Activated T-cell treated with anti-CD3 and anti-CD28 coated beads, Interleukin-2, amount 50 U/mL, for 48 hours (primary cell): Measurements from ENCODE around the gene CBX5.
"Not testable (repeated sequence)": the region's sequence is repeated elsewhere in the genome, so short reads cannot be mapped to it uniquely, and the experiment has no call there.

ENCODE experiments used
- DNase-seq, 2 experiments: peaks; one replicate each; pipeline ENCODE4 v3.0.0-alpha.2; 2020

Gene CBX5

GRCh38 chr12:54294152-54294952 is 14.4 kb upstream of the CBX5 start:
- DNase-seq: peak; percentile 81 to 84

GRCh38 chr12:54292931-54293241 is 13.0 kb upstream of the CBX5 start:
- no peak for DNase-seq

- no peak for DNase-seq
Measured at GRCh38 chr12:54292083-54292930, 12.4 kb upstream of the CBX5 start.

GRCh38 chr12:54287261-54288157 is 7.6 kb upstream of the CBX5 start:
- peak; percentile 63 to 65 for DNase-seq

GRCh38 chr12:54286042-54287030 is 6.4 kb upstream of the CBX5 start:
- peak in 1 of 2 experiments; percentile 59 for DNase-seq

- DNase-seq: peak in 1 of 2 experiments; percentile 59
Measured at GRCh38 chr12:54285150-54286041, 5.5 kb upstream of the CBX5 start.

GRCh38 chr12:54284070-54284780 is 4.3 kb upstream of the CBX5 start:
- DNase-seq: peak in 1 of 2 experiments; percentile 12

GRCh38 chr12:54282949-54283593 is 3.1 kb upstream of the CBX5 start:
- peak; percentile 57 to 62 for DNase-seq

GRCh38 chr12:54281694-54282093 is 1.8 kb upstream of the CBX5 start:
- DNase-seq: peak in 1 of 2 experiments; percentile 34

GRCh38 chr12:54281261-54281638 is 1.3 kb upstream of the CBX5 start:
- not testable (repeated sequence) for DNase-seq

- peak; percentile 93 to 94 for DNase-seq
Measured at GRCh38 chr12:54280468-54281260, 742 bp upstream of the CBX5 start, which contains the start of gene HNRNPA1. Gene HNRNPA1 (plus strand): TSS chr12:54280726. CDS start chr12:54280808, 82 bp downstream.

- no peak for DNase-seq
Measured at GRCh38 chr12:54279227-54279631, 693 bp downstream of the CBX5 start.

GRCh38 chr12:54277823-54278276 is 2.1 kb downstream of the CBX5 start:
- DNase-seq: no peak

GRCh38 chr12:54276368-54276767 is 3.6 kb downstream of the CBX5 start:
- DNase-seq: no peak

GRCh38 chr12:54273981-54274380 is 5.9 kb downstream of the CBX5 start:
- no peak for DNase-seq

GRCh38 chr12:54272214-54272613 is 7.7 kb downstream of the CBX5 start:
- no peak for DNase-seq

- no peak for DNase-seq
Measured at GRCh38 chr12:54270345-54270744, 9.6 kb downstream of the CBX5 start.

GRCh38 chr12:54266852-54267251 is 13.1 kb downstream of the CBX5 start:
- no peak for DNase-seq
